Measurements from ENCODE around the gene CCL4L2.
"Not testable (repeated sequence)": the region's sequence is repeated elsewhere in the genome, so short reads cannot be mapped to it uniquely, and the experiment has no call there.

Gene CCL4L2

DNA sequence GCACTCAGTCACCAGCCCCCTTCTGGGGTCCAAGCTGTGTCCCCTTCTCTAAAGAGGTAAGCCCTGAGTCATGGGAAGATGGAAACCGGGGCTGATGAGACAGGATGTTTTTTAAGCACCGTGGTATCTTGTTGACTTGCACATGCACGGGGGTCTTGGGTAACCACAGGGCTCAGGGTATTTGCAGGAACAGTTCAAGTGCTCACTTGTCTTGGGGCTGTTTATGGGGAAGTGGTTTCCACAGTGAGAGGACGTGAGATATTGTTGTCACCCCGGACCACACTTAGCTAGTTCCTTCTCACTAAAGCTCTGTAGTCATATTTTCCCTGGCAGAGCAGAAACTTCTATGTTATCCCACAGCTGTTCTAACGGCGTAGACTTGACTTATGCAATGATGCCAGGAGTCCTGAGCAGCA lies 22.0 kb upstream of the CCL4L2 start:
- no peaks in the 10 kb centered on the region for H3K36me3 ChIP-seq (ENCODE audit: control insufficient read depth, insufficient read depth, low read length)
- H3K4me1 ChIP-seq (ENCODE audit: control insufficient read depth, insufficient read depth, low read length), result no peaks in the 10 kb centered on the region
- H3K27me3 ChIP-seq (ENCODE audit: control insufficient read depth, insufficient read depth, low read length), result no peaks in the 10 kb centered on the region
- no peak overlapping the region for H3K9ac ChIP-seq (ENCODE audit: low read length)
- no peak overlapping the region for H3K27ac ChIP-seq (ENCODE audit: low read depth, low read length)
- H3K4me3 ChIP-seq (ENCODE audit: low read length), result no peak overlapping the region

DNA sequence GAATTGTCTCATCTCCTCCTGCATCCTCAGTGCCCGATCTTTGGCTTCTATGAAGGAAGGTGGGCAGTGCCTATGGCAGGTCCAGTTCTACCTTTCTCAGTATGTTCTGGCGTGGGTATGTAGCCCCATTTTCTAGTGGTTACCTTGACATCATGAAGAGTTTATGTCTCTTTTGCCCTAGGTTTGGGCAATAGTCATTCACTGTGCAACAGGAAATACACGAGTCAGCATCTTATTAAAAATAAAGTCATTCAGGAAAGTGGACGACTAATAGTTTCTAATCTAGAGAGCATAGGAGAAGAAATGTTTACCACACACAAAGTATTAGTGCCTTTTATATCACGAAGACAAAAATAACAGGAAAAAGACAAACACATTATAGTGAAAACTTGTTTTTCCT lies 20.9 kb upstream of the CCL4L2 start:
- H3K4me3 ChIP-seq (ENCODE audit: low read length); H3K36me3 ChIP-seq (ENCODE audit: control insufficient read depth, insufficient read depth, low read length); H3K4me1 ChIP-seq (ENCODE audit: control insufficient read depth, insufficient read depth, low read length); H3K27ac ChIP-seq (ENCODE audit: low read depth, low read length); H3K27me3 ChIP-seq (ENCODE audit: control insufficient read depth, insufficient read depth, low read length); H3K9ac ChIP-seq (ENCODE audit: low read length): not testable (repeated sequence)

DNA sequence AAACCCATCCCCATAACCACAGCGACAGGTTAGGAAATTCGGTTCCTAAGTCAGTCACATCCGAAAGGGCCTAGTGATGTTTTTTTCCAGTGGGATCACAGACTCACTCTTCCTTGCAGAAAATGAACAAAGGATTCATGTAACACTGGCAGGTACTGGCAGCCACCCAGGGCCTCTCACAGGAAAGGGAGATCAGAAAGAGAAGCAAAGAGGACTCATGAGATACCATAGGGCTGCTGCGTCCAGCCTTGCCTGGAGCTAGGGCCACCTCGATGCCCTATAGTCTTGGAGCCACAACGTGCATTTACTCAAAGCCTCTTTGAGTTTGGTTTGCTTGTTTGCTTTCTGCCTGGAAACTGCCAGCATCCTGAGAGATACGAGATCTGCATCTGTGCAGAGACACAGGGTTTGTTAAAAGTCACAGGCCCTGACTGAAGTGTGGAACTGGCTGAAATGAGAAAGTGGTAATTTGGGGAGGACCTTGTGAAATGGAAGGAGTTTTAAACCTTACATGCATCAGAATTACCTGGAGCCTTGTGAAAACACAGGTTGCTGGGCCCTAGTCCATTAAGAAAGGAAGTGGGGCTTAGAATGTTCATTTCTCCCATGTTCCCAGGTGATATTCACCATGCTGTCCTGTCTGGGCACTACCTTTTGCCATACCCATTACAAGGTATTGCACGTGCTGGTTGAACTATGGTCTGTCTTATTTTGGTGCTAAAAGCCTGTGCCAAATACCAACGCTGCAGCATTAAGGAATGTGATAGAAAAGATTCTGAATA lies 20.1 kb upstream of the CCL4L2 start:
- H3K4me3 ChIP-seq (ENCODE audit: low read length); H3K36me3 ChIP-seq (ENCODE audit: control insufficient read depth, insufficient read depth, low read length); H3K4me1 ChIP-seq (ENCODE audit: control insufficient read depth, insufficient read depth, low read length); H3K9ac ChIP-seq (ENCODE audit: low read length); H3K27ac ChIP-seq (ENCODE audit: low read depth, low read length); H3K27me3 ChIP-seq (ENCODE audit: control insufficient read depth, insufficient read depth, low read length): not testable (repeated sequence)

DNA sequence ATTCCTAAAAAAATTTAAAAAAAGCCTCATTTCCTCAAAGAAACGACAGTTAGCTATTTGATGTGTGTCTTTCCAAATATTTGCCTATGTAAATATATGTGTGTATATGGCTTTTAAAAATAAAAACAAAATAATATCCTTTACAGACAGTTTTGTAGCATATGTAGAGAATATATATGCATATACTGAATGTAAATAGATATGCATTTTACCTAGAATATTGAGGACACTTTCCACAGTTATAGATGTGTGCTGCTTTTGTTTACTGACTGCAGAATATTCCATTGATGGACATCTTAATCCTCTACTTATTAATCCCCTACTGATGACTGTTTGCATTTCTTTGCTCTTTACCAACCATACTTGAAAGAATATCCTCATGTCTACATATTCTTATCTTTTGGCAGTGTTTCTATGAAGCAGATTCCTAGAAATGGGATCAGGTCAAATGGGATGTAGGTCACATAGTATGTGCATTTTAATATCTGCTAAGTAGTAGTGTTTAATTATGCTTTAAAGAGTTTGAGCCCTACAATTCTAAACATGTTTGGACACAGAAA lies 17.6 kb upstream of the CCL4L2 start:
- Histone ChIP-seq H3K4me1 (ENCODE audit: control insufficient read depth, insufficient read depth, low read length) (no peaks in the 10 kb centered on the region), H3K36me3 (ENCODE audit: control insufficient read depth, insufficient read depth, low read length) (no peaks in the 10 kb centered on the region), H3K9ac (ENCODE audit: low read length) (no peak overlapping the region), H3K27me3 (ENCODE audit: control insufficient read depth, insufficient read depth, low read length) (no peaks in the 10 kb centered on the region), H3K27ac (ENCODE audit: low read depth, low read length) (no peak overlapping the region), H3K4me3 (ENCODE audit: low read length) (no peak overlapping the region)

DNA sequence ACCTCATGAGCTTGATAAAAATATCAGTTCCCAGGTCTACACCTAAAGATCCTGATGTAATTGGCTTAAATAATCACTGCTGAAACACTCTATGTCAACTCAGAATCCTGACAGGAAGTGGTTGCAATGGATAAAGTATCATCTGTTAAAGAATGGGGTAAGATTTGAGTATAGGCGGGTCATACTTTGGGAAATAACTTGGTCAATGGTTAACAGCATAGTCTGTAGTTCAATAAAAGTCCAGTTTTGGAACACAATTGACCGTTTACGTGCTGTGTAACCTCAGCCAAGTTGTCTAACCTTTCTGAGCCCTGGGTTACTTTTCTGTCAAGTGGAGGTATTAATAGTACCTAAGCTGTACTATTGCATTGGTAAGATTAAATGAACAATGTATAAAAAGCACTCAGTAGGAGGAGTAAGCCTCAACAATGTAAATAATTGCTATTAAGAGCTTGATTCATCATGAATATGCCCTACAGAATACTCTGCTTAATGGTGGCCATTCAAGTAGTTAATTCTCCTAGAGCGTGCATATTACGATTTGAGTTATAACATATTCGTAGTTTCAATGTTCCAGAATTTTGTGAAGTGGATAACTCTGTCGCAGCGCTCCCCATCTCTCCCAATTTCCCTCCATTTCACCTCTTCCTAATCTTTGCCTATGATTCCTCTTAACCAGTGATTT lies 16.6 kb upstream of the CCL4L2 start:
- H3K36me3 ChIP-seq (ENCODE audit: control insufficient read depth, insufficient read depth, low read length); H3K27ac ChIP-seq (ENCODE audit: low read depth, low read length); H3K27me3 ChIP-seq (ENCODE audit: control insufficient read depth, insufficient read depth, low read length); H3K4me1 ChIP-seq (ENCODE audit: control insufficient read depth, insufficient read depth, low read length); H3K4me3 ChIP-seq (ENCODE audit: low read length); H3K9ac ChIP-seq (ENCODE audit: low read length): not testable (repeated sequence)

DNA sequence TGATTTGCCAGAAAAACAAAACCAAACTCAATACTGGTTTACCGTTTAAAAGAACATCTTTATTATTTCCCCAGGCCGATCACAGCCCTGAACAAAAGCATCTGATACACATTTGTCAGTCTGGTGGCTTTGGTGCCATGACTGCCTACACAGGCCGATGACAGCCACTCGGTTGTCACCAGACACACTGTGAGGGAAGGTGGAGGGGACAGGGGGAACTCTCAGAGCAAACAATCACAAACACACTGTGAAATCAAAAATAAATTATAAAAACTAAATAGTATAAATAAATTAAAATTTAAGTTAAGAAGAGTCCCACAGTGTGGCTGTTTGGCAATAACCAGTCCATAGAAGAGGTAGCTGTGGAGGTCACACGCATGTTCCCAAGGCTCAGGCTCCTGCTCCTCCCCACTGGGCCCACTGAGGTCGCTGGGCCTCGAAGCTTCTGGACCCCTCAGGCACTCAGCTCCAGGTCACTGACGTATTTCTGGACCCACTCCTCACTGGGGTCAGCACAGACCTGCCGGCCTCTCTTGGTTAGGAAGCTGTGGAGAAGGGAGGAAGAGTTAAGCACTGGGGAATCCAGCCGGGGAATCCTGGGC lies 15.9 kb upstream of the CCL4L2 start:
- not testable (repeated sequence) for H3K36me3 ChIP-seq (ENCODE audit: control insufficient read depth, insufficient read depth, low read length); H3K4me3 ChIP-seq (ENCODE audit: low read length); H3K27me3 ChIP-seq (ENCODE audit: control insufficient read depth, insufficient read depth, low read length); H3K4me1 ChIP-seq (ENCODE audit: control insufficient read depth, insufficient read depth, low read length); H3K9ac ChIP-seq (ENCODE audit: low read length); H3K27ac ChIP-seq (ENCODE audit: low read depth, low read length)

DNA sequence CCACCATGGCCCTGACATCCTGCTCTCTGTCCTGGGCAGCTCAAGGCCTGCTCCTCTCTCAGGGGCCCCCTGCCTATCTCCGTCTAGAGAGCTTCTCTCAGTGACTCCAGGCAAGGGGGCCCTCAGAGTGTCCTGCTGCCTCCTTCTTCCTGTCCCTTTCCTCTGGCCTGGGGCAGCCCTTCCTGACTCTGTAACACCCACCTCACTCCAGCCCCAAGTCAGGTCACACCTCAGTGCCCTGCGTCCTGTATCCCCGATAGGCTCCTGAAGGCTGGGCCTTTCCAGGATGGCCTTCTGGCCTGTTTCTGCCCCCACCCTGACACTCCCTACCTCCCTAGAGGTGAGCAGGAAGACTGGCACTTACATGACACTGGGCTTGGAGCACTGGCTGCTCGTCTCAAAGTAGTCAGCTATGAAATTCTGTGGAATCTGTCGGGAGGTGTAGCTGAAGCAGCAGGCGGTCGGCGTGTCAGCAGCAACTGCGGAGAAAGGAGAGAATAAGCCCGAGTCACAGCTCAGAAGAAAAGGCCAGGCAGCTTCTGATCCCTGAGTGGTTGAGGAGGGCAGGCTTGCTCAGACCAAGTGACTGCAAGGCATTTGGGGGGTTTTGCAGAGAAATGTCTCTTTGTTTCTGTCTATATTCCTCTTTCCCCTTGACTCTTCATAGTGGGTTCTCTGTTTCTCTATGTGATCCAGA lies 15.3 kb upstream of the CCL4L2 start:
- Histone ChIP-seq H3K27ac (ENCODE audit: low read depth, low read length) (no peak overlapping the region), H3K9ac (ENCODE audit: low read length) (no peak overlapping the region), H3K27me3 (ENCODE audit: control insufficient read depth, insufficient read depth, low read length) (no peaks in the 10 kb centered on the region), H3K36me3 (ENCODE audit: control insufficient read depth, insufficient read depth, low read length) (no peaks in the 10 kb centered on the region), H3K4me3 (ENCODE audit: low read length) (no peak overlapping the region), H3K4me1 (ENCODE audit: control insufficient read depth, insufficient read depth, low read length) (no peaks in the 10 kb centered on the region)

DNA sequence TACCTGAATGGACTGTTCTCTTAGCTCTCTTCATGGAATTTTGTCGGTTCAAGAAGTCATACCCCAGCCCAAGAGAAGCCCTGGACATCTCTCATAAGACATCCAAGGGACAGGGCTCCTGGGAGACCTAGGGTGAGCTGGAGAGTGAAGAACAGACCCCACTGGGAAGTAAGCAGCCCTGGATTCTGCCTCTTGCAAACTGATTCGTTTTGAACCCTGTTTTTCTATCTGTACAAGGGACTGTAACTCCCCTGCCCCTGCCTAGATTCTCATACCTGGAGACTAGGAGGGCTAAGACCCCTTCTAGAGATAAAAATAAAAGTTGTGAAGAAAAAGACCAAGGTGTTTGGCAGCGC lies 14.8 kb upstream of the CCL4L2 start:
- H3K9ac ChIP-seq (ENCODE audit: low read length), result no peak overlapping the region
- H3K4me3 ChIP-seq (ENCODE audit: low read length), result no peak overlapping the region
- H3K36me3 ChIP-seq (ENCODE audit: control insufficient read depth, insufficient read depth, low read length), result no peaks in the 10 kb centered on the region
- no peaks in the 10 kb centered on the region for H3K27me3 ChIP-seq (ENCODE audit: control insufficient read depth, insufficient read depth, low read length)
- H3K27ac ChIP-seq (ENCODE audit: low read depth, low read length), result no peak overlapping the region
- no peaks in the 10 kb centered on the region for H3K4me1 ChIP-seq (ENCODE audit: control insufficient read depth, insufficient read depth, low read length)

DNA sequence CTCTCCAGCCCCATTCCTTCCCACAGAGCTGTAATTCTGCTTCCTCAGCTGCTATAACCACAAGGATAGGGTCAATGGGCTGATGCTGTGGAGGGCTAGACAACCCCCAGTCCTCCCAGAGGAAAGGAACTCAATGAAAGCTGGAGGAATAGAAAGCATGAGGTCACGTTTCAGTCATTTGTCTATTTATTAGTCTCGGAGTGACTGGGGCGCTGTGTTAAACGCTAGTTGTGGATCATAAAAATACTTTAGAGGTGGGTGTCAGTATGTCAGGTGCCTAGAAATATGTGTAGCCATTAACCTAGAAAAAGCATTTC lies 13.5 kb upstream of the CCL4L2 start:
- Histone ChIP-seq H3K27me3 (ENCODE audit: control insufficient read depth, insufficient read depth, low read length) (no peaks in the 10 kb centered on the region), H3K4me1 (ENCODE audit: control insufficient read depth, insufficient read depth, low read length) (no peaks in the 10 kb centered on the region), H3K36me3 (ENCODE audit: control insufficient read depth, insufficient read depth, low read length) (no peaks in the 10 kb centered on the region), H3K27ac (ENCODE audit: low read depth, low read length) (no peak overlapping the region), H3K9ac (ENCODE audit: low read length) (no peak overlapping the region), H3K4me3 (ENCODE audit: low read length) (no peak overlapping the region)

DNA sequence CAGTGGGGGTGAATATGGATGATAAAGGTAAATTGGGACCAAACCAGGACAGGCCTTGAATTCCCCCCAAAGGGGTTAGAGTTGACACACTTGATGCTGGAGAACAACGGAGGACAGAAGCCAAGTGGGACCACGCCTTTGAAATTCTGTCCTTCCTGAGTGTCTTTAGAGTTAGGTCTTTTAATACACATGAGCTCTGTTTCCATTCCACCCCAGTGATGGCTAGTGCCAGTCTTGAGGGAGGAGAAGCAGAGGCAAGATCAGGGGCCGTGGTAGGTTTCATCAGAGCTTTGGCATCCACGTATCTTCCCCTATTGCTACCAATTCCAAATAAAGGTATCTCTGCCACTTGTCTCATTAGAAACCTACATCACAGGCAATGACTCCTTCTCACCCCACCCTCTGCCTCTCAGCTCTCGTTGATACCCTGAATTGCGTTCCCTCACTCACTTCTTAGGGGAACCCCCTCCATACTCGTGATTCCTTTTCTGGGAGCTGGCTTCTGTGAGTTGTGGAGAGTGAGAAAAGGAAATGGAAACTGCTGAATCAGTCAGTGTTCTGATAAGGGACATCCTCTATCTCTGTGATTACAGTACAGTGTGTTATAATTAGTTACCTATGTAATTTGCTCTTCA lies 11.9 kb upstream of the CCL4L2 start:
- Histone ChIP-seq H3K9ac (ENCODE audit: low read length) (no peak overlapping the region), H3K4me1 (ENCODE audit: control insufficient read depth, insufficient read depth, low read length) (no peaks in the 10 kb centered on the region), H3K36me3 (ENCODE audit: control insufficient read depth, insufficient read depth, low read length) (no peaks in the 10 kb centered on the region), H3K27ac (ENCODE audit: low read depth, low read length) (no peak overlapping the region), H3K27me3 (ENCODE audit: control insufficient read depth, insufficient read depth, low read length) (no peaks in the 10 kb centered on the region), H3K4me3 (ENCODE audit: low read length) (no peak overlapping the region)

DNA sequence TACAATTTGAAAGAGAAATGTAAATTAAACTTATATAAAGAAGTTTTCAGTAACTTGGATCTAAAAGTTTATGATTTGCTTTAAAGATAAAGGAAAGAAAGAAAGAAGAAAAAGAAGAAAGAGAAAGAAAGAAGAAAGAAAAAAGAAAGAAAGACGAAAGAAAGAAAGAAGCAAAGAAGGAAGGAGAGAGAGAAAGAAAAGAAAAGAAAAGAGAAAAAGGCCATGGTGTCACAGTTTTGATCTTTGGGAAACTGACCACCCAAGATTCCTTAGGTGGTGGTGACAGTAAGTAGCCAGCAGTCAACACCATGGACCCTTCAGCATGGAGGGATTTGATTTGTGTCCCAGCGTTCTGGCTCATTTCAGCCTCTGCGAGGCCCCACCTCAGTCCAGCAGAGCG lies 9.8 kb upstream of the CCL4L2 start:
- not testable (repeated sequence) for H3K9ac ChIP-seq (ENCODE audit: low read length); H3K27ac ChIP-seq (ENCODE audit: low read depth, low read length); H3K4me3 ChIP-seq (ENCODE audit: low read length); H3K27me3 ChIP-seq (ENCODE audit: control insufficient read depth, insufficient read depth, low read length); H3K4me1 ChIP-seq (ENCODE audit: control insufficient read depth, insufficient read depth, low read length); H3K36me3 ChIP-seq (ENCODE audit: control insufficient read depth, insufficient read depth, low read length)

DNA sequence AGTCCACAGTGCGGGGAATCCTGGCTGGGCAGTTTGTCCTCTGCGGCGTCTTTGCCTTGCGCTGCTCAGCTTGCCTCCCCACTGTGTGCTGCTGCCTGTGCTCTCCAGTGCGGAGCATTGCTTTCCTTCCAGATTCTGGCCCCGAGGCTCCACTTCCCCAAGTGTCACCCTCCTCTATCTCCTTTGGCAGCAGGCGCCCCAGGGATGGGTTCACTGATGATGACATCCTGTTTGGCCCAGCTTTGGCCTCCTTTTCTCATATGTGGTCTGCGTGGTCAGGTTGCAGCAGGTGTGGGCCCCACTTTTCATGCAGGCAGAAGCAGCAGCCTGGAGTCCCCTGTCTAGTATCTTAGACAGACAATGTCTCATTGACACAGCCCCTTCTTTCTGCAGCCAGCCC lies 9.4 kb upstream of the CCL4L2 start:
- not testable (repeated sequence) for H3K9ac ChIP-seq (ENCODE audit: low read length); H3K4me1 ChIP-seq (ENCODE audit: control insufficient read depth, insufficient read depth, low read length); H3K36me3 ChIP-seq (ENCODE audit: control insufficient read depth, insufficient read depth, low read length); H3K27ac ChIP-seq (ENCODE audit: low read depth, low read length); H3K4me3 ChIP-seq (ENCODE audit: low read length); H3K27me3 ChIP-seq (ENCODE audit: control insufficient read depth, insufficient read depth, low read length)
